ENCODE measurements around the gene PDGFD. TPM values are rescaled to one million over a fixed set of nuclear protein-coding genes. Genes with fewer than 3 reads are reported as not detected.

PDGFD gene
- total RNA-seq, 1 experiment from 2014 or later = 2.6 TPM

DNA sequence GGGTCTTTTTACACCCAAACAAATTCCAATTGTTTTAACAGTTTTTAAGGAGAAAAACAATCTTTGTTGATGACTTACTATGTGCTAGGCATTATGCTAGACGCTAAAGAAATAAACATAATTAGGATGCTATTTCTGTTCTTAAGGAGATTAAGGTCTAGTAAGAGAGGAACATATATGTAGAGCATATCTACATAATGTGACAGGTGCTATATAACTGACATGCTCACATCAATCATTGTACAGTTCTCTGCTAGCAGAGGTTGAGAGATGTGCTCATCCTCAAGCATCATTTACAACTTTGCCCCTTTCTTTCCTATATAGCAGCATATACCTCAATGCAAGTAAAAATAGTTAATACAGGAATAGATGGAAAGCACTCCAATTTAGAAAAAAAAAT lies 37.5 kb downstream of the PDGFD start:
- Mint-ChIP-seq H3K27me3 (ENCODE audit: low read depth) (no peaks in the 10 kb centered on the region), H3K4me1 (peaks cover 27% of the 10 kb centered on the region), H3K27ac (no peak overlapping the region), H3K4me3 (no peak overlapping the region), H3K9me3 (peaks cover 5% of the 10 kb centered on the region), H3K36me3 (0 out of 2 replicates have a peak, but pooled peaks cover 3% of the 10 kb centered on the region)
- no peak for DNase-seq (ENCODE audit: low spot score)
- ATAC-seq = no peak
- ChIA-PET CTCF (no interaction called here), POLR2A (no interaction called here)
- TF ChIP-seq NFYB (CRISPR knock-in tag; conservative IDR thresholded peaks at IDR 0.05; ENCODE audit: low read depth) (no peak), SP1 (CRISPR knock-in tag; conservative IDR thresholded peaks at IDR 0.05) (no peak), NR3C1 (CRISPR knock-in tag; conservative IDR thresholded peaks at IDR 0.05; ENCODE audit: low read depth) (no peak), IRF2 (CRISPR knock-in tag; IDR thresholded peaks at IDR 0.05; ENCODE audit: borderline replicate concordance, low read depth) (no peak), KAT7 (CRISPR knock-in tag; IDR thresholded peaks at IDR 0.05; ENCODE audit: borderline replicate concordance) (no peak), ZNF671 (CRISPR knock-in tag; IDR thresholded peaks at IDR 0.05) (no peak)
- TF ChIP-seq, protein P1, sequence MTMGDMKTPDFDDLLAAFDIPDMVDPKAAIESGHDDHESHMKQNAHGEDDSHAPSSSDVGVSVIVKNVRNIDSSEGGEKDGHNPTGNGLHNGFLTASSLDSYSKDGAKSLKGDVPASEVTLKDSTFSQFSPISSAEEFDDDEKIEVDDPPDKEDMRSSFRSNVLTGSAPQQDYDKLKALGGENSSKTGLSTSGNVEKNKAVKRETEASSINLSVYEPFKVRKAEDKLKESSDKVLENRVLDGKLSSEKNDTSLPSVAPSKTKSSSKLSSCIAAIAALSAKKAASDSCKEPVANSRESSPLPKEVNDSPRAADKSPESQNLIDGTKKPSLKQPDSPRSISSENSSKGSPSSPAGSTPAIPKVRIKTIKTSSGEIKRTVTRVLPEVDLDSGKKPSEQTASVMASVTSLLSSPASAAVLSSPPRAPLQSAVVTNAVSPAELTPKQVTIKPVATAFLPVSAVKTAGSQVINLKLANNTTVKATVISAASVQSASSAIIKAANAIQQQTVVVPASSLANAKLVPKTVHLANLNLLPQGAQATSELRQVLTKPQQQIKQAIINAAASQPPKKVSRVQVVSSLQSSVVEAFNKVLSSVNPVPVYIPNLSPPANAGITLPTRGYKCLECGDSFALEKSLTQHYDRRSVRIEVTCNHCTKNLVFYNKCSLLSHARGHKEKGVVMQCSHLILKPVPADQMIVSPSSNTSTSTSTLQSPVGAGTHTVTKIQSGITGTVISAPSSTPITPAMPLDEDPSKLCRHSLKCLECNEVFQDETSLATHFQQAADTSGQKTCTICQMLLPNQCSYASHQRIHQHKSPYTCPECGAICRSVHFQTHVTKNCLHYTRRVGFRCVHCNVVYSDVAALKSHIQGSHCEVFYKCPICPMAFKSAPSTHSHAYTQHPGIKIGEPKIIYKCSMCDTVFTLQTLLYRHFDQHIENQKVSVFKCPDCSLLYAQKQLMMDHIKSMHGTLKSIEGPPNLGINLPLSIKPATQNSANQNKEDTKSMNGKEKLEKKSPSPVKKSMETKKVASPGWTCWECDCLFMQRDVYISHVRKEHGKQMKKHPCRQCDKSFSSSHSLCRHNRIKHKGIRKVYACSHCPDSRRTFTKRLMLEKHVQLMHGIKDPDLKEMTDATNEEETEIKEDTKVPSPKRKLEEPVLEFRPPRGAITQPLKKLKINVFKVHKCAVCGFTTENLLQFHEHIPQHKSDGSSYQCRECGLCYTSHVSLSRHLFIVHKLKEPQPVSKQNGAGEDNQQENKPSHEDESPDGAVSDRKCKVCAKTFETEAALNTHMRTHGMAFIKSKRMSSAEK (CRISPR knock-in tag; IDR thresholded peaks at IDR 0.05; ENCODE audit: borderline replicate concordance) = no peak
- TF ChIP-seq, protein P2, sequence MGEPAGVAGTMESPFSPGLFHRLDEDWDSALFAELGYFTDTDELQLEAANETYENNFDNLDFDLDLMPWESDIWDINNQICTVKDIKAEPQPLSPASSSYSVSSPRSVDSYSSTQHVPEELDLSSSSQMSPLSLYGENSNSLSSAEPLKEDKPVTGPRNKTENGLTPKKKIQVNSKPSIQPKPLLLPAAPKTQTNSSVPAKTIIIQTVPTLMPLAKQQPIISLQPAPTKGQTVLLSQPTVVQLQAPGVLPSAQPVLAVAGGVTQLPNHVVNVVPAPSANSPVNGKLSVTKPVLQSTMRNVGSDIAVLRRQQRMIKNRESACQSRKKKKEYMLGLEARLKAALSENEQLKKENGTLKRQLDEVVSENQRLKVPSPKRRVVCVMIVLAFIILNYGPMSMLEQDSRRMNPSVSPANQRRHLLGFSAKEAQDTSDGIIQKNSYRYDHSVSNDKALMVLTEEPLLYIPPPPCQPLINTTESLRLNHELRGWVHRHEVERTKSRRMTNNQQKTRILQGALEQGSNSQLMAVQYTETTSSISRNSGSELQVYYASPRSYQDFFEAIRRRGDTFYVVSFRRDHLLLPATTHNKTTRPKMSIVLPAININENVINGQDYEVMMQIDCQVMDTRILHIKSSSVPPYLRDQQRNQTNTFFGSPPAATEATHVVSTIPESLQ (CRISPR knock-in tag; IDR thresholded peaks at IDR 0.05) = no peak

DNA sequence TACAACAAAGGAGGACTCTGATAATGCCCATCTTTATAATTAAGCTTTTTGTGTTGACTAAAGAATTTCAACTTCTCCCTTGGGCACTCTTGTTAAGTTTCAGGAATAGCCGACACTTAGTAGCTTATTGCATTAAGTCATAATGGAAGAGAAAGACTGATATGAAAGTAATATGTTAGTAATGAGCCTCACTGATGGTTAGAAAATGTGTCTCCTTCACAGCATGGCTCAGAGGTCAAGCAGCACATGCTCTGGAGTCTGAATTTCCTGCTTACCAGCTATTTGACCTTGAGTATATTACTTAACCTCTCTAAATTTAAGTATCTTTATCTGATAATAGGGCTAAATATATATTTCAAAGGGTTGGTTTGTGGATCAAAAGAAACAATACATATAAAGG lies 39.0 kb downstream of the PDGFD start:
- ChIA-PET POLR2A (no interaction called here), CTCF (no interaction called here)
- Mint-ChIP-seq H3K9me3 (peaks cover 5% of the 10 kb centered on the region), H3K27ac (no peak overlapping the region), H3K4me1 (peaks cover 39% of the 10 kb centered on the region), H3K4me3 (no peak overlapping the region), H3K36me3 (0 out of 2 replicates have a peak, but pooled peaks cover 3% of the 10 kb centered on the region), H3K27me3 (ENCODE audit: low read depth) (no peaks in the 10 kb centered on the region)
- DNase-seq (ENCODE audit: low spot score) (no peak), ATAC-seq (no peak)
- TF ChIP-seq, protein P3, sequence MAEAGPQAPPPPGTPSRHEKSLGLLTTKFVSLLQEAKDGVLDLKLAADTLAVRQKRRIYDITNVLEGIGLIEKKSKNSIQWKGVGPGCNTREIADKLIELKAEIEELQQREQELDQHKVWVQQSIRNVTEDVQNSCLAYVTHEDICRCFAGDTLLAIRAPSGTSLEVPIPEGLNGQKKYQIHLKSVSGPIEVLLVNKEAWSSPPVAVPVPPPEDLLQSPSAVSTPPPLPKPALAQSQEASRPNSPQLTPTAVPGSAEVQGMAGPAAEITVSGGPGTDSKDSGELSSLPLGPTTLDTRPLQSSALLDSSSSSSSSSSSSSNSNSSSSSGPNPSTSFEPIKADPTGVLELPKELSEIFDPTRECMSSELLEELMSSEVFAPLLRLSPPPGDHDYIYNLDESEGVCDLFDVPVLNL (CRISPR knock-in tag; IDR thresholded peaks at IDR 0.05; ENCODE audit: borderline replicate concordance, low read depth) = no peak
- TF ChIP-seq ELF4 (CRISPR knock-in tag; IDR thresholded peaks at IDR 0.05; ENCODE audit: low read depth) (no peak), GABPB1 (CRISPR knock-in tag; IDR thresholded peaks at IDR 0.05) (no peak), MXD4 (CRISPR knock-in tag; IDR thresholded peaks at IDR 0.05; ENCODE audit: borderline replicate concordance) (no peak), TCF7 (CRISPR knock-in tag; IDR thresholded peaks at IDR 0.05; ENCODE audit: low read depth) (no peak), ETV6 (CRISPR knock-in tag; IDR thresholded peaks at IDR 0.05) (no peak), ZNF423 (CRISPR knock-in tag; IDR thresholded peaks at IDR 0.05) (no peak), FOXJ3 (CRISPR knock-in tag; IDR thresholded peaks at IDR 0.05; ENCODE audit: borderline replicate concordance) (no peak), KAT7 (CRISPR knock-in tag; IDR thresholded peaks at IDR 0.05; ENCODE audit: borderline replicate concordance) (no peak), CBFB (CRISPR knock-in tag; IDR thresholded peaks at IDR 0.05; ENCODE audit: low read depth) (no peak), NR1H2 (CRISPR knock-in tag; IDR thresholded peaks at IDR 0.05) (no peak), GRHL2 (CRISPR knock-in tag; IDR thresholded peaks at IDR 0.05; ENCODE audit: insufficient replicate concordance, severe bottlenecking) (no peak)
- TF ChIP-seq, protein P4, sequence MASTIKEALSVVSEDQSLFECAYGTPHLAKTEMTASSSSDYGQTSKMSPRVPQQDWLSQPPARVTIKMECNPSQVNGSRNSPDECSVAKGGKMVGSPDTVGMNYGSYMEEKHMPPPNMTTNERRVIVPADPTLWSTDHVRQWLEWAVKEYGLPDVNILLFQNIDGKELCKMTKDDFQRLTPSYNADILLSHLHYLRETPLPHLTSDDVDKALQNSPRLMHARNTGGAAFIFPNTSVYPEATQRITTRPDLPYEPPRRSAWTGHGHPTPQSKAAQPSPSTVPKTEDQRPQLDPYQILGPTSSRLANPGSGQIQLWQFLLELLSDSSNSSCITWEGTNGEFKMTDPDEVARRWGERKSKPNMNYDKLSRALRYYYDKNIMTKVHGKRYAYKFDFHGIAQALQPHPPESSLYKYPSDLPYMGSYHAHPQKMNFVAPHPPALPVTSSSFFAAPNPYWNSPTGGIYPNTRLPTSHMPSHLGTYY (CRISPR knock-in tag; IDR thresholded peaks at IDR 0.05) = no peak
- TF ChIP-seq, protein P5, sequence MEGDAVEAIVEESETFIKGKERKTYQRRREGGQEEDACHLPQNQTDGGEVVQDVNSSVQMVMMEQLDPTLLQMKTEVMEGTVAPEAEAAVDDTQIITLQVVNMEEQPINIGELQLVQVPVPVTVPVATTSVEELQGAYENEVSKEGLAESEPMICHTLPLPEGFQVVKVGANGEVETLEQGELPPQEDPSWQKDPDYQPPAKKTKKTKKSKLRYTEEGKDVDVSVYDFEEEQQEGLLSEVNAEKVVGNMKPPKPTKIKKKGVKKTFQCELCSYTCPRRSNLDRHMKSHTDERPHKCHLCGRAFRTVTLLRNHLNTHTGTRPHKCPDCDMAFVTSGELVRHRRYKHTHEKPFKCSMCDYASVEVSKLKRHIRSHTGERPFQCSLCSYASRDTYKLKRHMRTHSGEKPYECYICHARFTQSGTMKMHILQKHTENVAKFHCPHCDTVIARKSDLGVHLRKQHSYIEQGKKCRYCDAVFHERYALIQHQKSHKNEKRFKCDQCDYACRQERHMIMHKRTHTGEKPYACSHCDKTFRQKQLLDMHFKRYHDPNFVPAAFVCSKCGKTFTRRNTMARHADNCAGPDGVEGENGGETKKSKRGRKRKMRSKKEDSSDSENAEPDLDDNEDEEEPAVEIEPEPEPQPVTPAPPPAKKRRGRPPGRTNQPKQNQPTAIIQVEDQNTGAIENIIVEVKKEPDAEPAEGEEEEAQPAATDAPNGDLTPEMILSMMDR (IDR thresholded peaks at IDR 0.05) = no peak
- TF ChIP-seq, protein P6, sequence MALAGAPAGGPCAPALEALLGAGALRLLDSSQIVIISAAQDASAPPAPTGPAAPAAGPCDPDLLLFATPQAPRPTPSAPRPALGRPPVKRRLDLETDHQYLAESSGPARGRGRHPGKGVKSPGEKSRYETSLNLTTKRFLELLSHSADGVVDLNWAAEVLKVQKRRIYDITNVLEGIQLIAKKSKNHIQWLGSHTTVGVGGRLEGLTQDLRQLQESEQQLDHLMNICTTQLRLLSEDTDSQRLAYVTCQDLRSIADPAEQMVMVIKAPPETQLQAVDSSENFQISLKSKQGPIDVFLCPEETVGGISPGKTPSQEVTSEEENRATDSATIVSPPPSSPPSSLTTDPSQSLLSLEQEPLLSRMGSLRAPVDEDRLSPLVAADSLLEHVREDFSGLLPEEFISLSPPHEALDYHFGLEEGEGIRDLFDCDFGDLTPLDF (CRISPR knock-in tag; IDR thresholded peaks at IDR 0.05) = no peak

Data from WTC11 (cell line).